ENCODE results near the gene ZNG1F. TPM values are rescaled to one million over a fixed set of nuclear protein-coding genes. Genes with fewer than 3 reads are reported as not detected.
"Not testable (repeated sequence)": the region's sequence is repeated elsewhere in the genome, so short reads cannot be mapped to it uniquely, and the experiment has no call there.

Gene ZNG1F
- total RNA-seq, 2 experiments from 2014 or later = 11.6 to 15.1 TPM

- CTCF ChIA-PET, POLR2A ChIA-PET: not testable (repeated sequence)
Measured at GRCh38 chr9:41087157-41087780, 101.8 kb downstream of the ZNG1F start.

GRCh38 chr9:41086685-41087084 is 102.4 kb downstream of the ZNG1F start:
- CTCF ChIA-PET, POLR2A ChIA-PET: not testable (repeated sequence)

- POLR2A ChIA-PET, CTCF ChIA-PET: not testable (repeated sequence)
Measured at GRCh38 chr9:41086215-41086614, 102.9 kb downstream of the ZNG1F start.

- CTCF ChIA-PET, POLR2A ChIA-PET: not testable (repeated sequence)
Measured at GRCh38 chr9:41082358-41082757, 106.8 kb downstream of the ZNG1F start.

Other genes with a start within 250 kb of the ZNG1F start
- gene FOXD4L6, start 60.6 kb downstream of the ZNG1F start, total RNA-seq = not detected